Activated T-helper 9 cell treated with anti-CD3 and anti-CD28 coated beads, Interleukin-2, amount 50 U/mL, for 16 hours (primary cell): ENCODE measurements around the gene THOC5.

Source experiments
- DNase-seq: peaks from one replicate; pipeline ENCODE4 v3.0.0-alpha.2; 2020; ENCODE audit warnings: low read depth

Gene THOC5

GRCh38 chr22:29476116-29476515 is 77.4 kb downstream of the THOC5 start:
- no peak for DNase-seq

GRCh38 chr22:29475550-29475949 is 78.0 kb downstream of the THOC5 start:
- DNase-seq = no peak

GRCh38 chr22:29473001-29473400 is 80.6 kb downstream of the THOC5 start:
- DNase-seq = no peak

DNA sequence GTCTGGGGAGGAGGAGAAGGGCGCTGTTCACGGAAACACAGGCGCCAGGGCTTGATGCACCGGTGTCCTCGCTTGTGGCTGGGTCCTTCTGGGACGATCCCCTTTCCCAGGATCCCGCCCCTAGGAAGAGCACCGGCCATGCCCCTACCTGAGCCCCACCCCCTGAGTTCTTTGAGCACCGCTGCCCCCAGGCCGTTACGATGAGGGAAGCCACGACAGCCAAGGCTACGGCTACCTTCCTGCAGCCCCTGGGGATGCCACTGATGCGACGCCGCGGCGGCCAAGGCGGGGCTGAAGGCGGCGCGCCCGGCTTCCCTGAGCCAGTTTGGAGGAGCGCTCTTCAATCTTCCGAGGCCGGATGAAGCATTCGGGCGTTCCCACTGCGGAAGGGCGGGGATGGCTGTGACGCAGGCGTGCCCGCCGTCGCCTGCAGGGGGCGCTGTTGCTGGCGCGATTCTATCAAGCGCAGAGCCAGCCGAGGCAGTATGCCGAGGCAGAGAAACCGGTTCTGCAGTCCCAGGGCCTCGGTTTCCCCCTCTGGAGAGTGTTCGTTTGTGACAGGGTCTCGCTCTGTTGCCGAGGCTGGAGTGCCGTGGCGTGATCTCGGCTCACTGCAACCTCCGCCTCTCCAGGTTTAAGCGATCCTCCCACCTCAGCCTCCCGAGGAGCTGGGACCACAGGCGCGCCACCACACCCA is 83.2 kb downstream of the THOC5 start:
- DNase-seq = peak; percentile 61

DNA sequence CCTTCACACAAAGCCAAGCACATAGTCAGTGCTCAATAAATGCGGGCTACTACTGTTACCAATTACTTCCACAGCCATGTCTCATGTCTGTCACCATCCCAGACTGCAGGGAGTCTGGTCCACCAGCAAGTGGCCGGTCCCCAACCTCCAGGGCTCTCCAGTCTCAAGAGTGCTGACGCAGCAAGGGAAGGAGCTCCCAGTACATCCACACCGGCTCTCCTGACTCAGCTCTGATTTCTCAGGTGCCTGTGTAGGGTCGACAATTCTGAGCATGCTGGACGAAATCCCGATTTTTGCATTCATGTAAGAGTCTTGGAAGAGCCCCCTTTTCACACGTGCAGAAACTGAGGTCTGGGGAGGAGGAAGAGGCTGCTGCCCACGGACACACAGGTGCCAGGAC is 83.8 kb downstream of the THOC5 start:
- no peak for DNase-seq

GRCh38 chr22:29464581-29464980 is 89.0 kb downstream of the THOC5 start:
- no peak for DNase-seq

GRCh38 chr22:29463629-29464028 is 89.9 kb downstream of the THOC5 start:
- no peak for DNase-seq

DNA sequence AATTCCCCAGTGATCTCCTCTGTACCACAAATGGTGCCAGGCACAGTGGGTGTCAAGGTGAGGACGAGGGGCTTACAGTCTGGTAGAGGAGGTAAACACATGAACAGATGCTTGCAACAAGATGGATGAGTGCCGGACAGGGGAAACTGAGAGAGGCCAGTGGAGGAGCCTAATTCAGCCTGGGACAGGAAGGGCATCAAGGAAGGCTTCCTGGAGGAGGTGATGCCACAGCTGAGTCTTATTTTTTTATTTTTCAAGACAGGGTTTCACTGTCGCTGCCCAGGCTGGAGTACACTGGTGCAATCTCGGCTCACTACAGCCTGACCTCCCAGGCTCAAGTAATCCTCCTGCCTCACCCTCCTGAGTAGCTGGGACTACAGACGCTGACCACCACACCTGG is 92.3 kb downstream of the THOC5 start:
- no peak for DNase-seq

- no peak for DNase-seq
Measured at GRCh38 chr22:29459773-29460172, 93.8 kb downstream of the THOC5 start.

DNA sequence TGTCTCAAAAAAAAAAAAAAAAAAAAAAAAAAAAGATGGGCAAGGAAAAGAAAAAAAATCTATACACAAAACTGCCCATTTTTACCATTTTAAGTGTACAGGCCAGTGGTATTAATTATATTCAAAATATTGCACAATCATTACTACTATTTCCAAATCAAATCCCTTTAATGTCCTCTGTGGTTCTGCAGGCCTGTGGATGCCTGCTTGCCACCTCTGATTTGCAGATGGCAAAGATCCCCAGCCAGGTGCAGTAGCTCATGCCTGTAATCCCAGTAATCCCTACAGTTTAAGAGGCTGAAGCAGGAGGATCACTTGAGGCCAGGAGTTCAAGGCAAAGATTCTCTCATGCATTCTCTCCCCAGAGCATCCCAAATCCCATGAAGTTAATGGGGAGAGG is 95.0 kb downstream of the THOC5 start:
- no peak for DNase-seq

- DNase-seq = no peak
Measured at GRCh38 chr22:29457730-29458129, 95.8 kb downstream of the THOC5 start.

DNA sequence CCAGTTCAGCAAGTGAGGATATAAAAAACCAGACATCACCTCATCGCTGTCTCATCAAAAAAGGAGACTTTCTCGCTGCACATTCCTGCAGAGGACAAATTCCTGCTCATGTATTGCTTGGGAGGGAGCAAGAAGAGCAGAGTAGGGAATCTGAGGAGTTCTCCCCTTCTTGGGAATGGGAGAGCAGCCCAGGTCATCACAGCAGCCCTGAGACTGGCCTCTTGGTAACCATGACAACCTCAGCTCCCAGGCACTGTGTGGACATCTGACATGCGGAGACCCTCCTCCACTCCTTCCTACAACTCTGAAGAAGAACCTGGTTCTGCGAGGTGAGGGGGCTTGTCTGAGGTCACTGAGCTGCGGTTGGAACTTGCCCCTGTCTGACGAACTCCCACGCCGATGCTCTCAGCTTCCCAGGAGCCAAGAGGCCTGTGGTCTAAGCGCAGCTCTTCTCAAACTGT is 97.3 kb downstream of the THOC5 start:
- DNase-seq = no peak
